Hematopoietic multipotent progenitor cell treated with erythropoietin and hydrocortisone succinate and interleukin-3 and kit ligand, for 17 days (in vitro differentiated cells): ENCODE results near the gene ISOC1.

Experiments used
- DNase-seq: peaks from one replicate; pipeline ENCODE4 v3.0.0-alpha.2; 2015; ENCODE audit warnings: low spot score

ISOC1 gene

GRCh38 chr5:129094924-129095899, 663 bp downstream of the ISOC1 start:
- DNase-seq, result peak; percentile 34

GRCh38 chr5:129096382-129096991, 1.9 kb downstream of the ISOC1 start:
- DNase-seq, result no peak

GRCh38 chr5:129097498-129098296, 3.1 kb downstream of the ISOC1 start:
- DNase-seq, result no peak

- DNase-seq, result no peak
Measured at GRCh38 chr5:129098488-129099183, 4.1 kb downstream of the ISOC1 start.

GRCh38 chr5:129099184-129099569, 4.6 kb downstream of the ISOC1 start:
- no peak for DNase-seq

- no peak for DNase-seq
Measured at GRCh38 chr5:129101794-129102193, 7.2 kb downstream of the ISOC1 start.

GRCh38 chr5:129103397-129103796, 8.8 kb downstream of the ISOC1 start:
- no peak for DNase-seq

GRCh38 chr5:129104915-129105455, 10.4 kb downstream of the ISOC1 start:
- no peak for DNase-seq

- no peak for DNase-seq
Measured at GRCh38 chr5:129107637-129108036, 13.1 kb downstream of the ISOC1 start.

- DNase-seq, result no peak
Measured at GRCh38 chr5:129110742-129111141, 16.2 kb downstream of the ISOC1 start.

- no peak for DNase-seq
Measured at GRCh38 chr5:129111351-129111750, 16.8 kb downstream of the ISOC1 start.

GRCh38 chr5:129112295-129112694, 17.7 kb downstream of the ISOC1 start:
- DNase-seq, result no peak

- no peak for DNase-seq
Measured at GRCh38 chr5:129113867-129114266, 19.3 kb downstream of the ISOC1 start.

- DNase-seq, result no peak
Measured at GRCh38 chr5:129114539-129115193, 20.1 kb downstream of the ISOC1 start.

- DNase-seq, result no peak
Measured at GRCh38 chr5:129115680-129116079, 21.1 kb downstream of the ISOC1 start.

- DNase-seq, result no peak
Measured at GRCh38 chr5:129116797-129117196, 22.2 kb downstream of the ISOC1 start.

- DNase-seq, result no peak
Measured at GRCh38 chr5:129118405-129118804, 23.9 kb downstream of the ISOC1 start.

- no peak for DNase-seq
Measured at GRCh38 chr5:129118826-129119225, 24.3 kb downstream of the ISOC1 start.

- DNase-seq, result no peak
Measured at GRCh38 chr5:129120158-129120581, 25.6 kb downstream of the ISOC1 start.

- DNase-seq, result no peak
Measured at GRCh38 chr5:129122560-129122959, 28.0 kb downstream of the ISOC1 start.

GRCh38 chr5:129124608-129125007, 30.1 kb downstream of the ISOC1 start:
- no peak for DNase-seq
